DND-41 (cell line): ENCODE measurements around the gene IKZF5.

Experiments
- CTCF ChIP-seq: IDR thresholded peaks from 2 replicates; pipeline ENCODE4 v1.5.1; 2012; ENCODE audit warnings: borderline replicate concordance, low read length, moderate library complexity, mild to moderate bottlenecking; ENCODE audit not compliant: poor library complexity, severe bottlenecking; ENCODE audit errors: extremely low read depth
- EZH2 ChIP-seq: IDR thresholded peaks from 3 replicates; pipeline ENCODE4 v1.6.1; 2012; ENCODE audit warnings: borderline replicate concordance, low read depth, mild to moderate bottlenecking, moderate library complexity, low read length, inconsistent platforms; ENCODE audit not compliant: severe bottlenecking

GRCh38 chr10:123019941-123020703 lies 11.5 kb upstream of the IKZF5 start:
- no peak for TF ChIP-seq CTCF
- TF ChIP-seq EZH2: no peak
